ENCODE results near the gene APH1B.
"Not testable (repeated sequence)": the region's sequence is repeated elsewhere in the genome, so short reads cannot be mapped to it uniquely, and the experiment has no call there.

Gene APH1B

GRCh38 chr15:63340353-63340752, 62.9 kb downstream of the APH1B start:
- Histone ChIP-seq H3K9ac (ENCODE audit: low read length) (no peak overlapping the region), H3K27me3 (ENCODE audit: control insufficient read depth, insufficient read depth, low read length) (no peaks in the 10 kb centered on the region), H3K27ac (ENCODE audit: low read depth, low read length) (no peak overlapping the region), H3K4me3 (ENCODE audit: low read length) (no peak overlapping the region), H3K4me1 (ENCODE audit: control insufficient read depth, insufficient read depth, low read length) (no peaks in the 10 kb centered on the region), H3K36me3 (ENCODE audit: control insufficient read depth, insufficient read depth, low read length) (peaks cover 4% of the 10 kb centered on the region)

DNA sequence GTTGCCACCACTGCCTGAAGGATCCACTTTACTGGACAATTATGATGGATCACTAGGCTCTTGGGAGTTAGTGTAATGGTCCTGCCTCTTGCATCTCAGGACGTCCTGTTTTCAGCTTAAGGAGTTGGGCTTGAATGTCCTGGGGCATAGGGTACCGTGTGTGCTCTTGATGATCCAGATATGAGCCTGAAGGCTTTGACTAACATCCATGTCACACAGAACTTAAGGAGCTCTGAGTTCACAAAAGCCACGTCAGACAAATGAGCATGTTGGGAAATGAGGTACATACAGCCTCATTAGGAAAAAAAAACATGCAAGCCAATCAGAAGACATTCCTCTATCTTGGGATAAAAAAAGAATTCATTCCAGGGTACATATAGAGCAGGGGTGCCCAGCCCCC, 63.5 kb downstream of the APH1B start:
- Histone ChIP-seq H3K36me3 (ENCODE audit: control insufficient read depth, insufficient read depth, low read length) (peaks cover 4% of the 10 kb centered on the region), H3K4me3 (ENCODE audit: low read length) (no peak overlapping the region), H3K27me3 (ENCODE audit: control insufficient read depth, insufficient read depth, low read length) (no peaks in the 10 kb centered on the region), H3K4me1 (ENCODE audit: control insufficient read depth, insufficient read depth, low read length) (no peaks in the 10 kb centered on the region), H3K9ac (ENCODE audit: low read length) (no peak overlapping the region), H3K27ac (ENCODE audit: low read depth, low read length) (no peak overlapping the region)

- Histone ChIP-seq H3K4me3 (ENCODE audit: low read length) (no peak overlapping the region), H3K27ac (ENCODE audit: low read depth, low read length) (no peak overlapping the region), H3K9ac (ENCODE audit: low read length) (no peak overlapping the region), H3K36me3 (ENCODE audit: control insufficient read depth, insufficient read depth, low read length) (peaks cover 4% of the 10 kb centered on the region), H3K27me3 (ENCODE audit: control insufficient read depth, insufficient read depth, low read length) (no peaks in the 10 kb centered on the region), H3K4me1 (ENCODE audit: control insufficient read depth, insufficient read depth, low read length) (no peaks in the 10 kb centered on the region)
Observed at GRCh38 chr15:63341898-63342297, 64.5 kb downstream of the APH1B start.

DNA sequence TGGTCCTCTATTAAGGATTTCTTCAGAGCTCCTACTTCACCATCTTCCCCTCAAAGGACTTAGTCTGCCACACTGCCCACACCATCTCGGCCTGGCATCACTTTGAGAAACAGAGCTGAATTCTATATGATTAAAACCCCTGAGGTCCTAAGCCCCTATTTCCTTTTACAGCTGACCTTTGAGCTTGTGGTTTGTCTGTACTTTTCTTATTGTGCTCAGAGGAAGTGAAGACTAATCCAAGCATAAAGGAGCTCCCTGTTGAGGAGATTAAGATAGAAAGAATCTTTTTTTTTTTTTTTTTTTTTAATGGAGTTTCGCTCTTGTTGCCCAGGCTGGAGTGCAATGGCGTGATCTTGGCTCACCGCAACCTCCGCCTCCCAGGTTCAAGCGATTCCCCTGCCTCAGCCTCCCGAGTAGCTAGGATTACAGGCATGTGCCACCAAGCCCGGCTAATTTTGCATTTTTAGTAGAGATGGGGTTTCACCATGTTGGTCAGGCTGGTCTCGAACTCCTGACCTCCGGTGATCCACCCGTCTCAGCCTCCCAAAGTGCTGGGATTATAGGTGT, 65.7 kb downstream of the APH1B start:
- H3K36me3 ChIP-seq (ENCODE audit: control insufficient read depth, insufficient read depth, low read length); H3K4me3 ChIP-seq (ENCODE audit: low read length); H3K4me1 ChIP-seq (ENCODE audit: control insufficient read depth, insufficient read depth, low read length); H3K27ac ChIP-seq (ENCODE audit: low read depth, low read length); H3K27me3 ChIP-seq (ENCODE audit: control insufficient read depth, insufficient read depth, low read length); H3K9ac ChIP-seq (ENCODE audit: low read length): not testable (repeated sequence)

GRCh38 chr15:63344731-63345390, 67.5 kb downstream of the APH1B start:
- H3K4me3 ChIP-seq (ENCODE audit: low read length), result no peak overlapping the region
- no peaks in the 10 kb centered on the region for H3K27me3 ChIP-seq (ENCODE audit: control insufficient read depth, insufficient read depth, low read length)
- H3K4me1 ChIP-seq (ENCODE audit: control insufficient read depth, insufficient read depth, low read length), result no peaks in the 10 kb centered on the region
- H3K27ac ChIP-seq (ENCODE audit: low read depth, low read length), result no peak overlapping the region
- H3K36me3 ChIP-seq (ENCODE audit: control insufficient read depth, insufficient read depth, low read length), result peaks cover 4% of the 10 kb centered on the region
- H3K9ac ChIP-seq (ENCODE audit: low read length), result no peak overlapping the region

GRCh38 chr15:63345391-63345752, 68.0 kb downstream of the APH1B start:
- no peak overlapping the region for H3K27ac ChIP-seq (ENCODE audit: low read depth, low read length)
- H3K36me3 ChIP-seq (ENCODE audit: control insufficient read depth, insufficient read depth, low read length), result peaks cover 1% of the 10 kb centered on the region
- H3K27me3 ChIP-seq (ENCODE audit: control insufficient read depth, insufficient read depth, low read length), result no peaks in the 10 kb centered on the region
- H3K4me1 ChIP-seq (ENCODE audit: control insufficient read depth, insufficient read depth, low read length), result no peaks in the 10 kb centered on the region
- no peak overlapping the region for H3K4me3 ChIP-seq (ENCODE audit: low read length)
- H3K9ac ChIP-seq (ENCODE audit: low read length), result no peak overlapping the region

- Histone ChIP-seq H3K9ac (ENCODE audit: low read length) (no peak overlapping the region), H3K27me3 (ENCODE audit: control insufficient read depth, insufficient read depth, low read length) (no peaks in the 10 kb centered on the region), H3K4me3 (ENCODE audit: low read length) (no peak overlapping the region), H3K27ac (ENCODE audit: low read depth, low read length) (no peak overlapping the region), H3K4me1 (ENCODE audit: control insufficient read depth, insufficient read depth, low read length) (no peaks in the 10 kb centered on the region), H3K36me3 (ENCODE audit: control insufficient read depth, insufficient read depth, low read length) (no peaks in the 10 kb centered on the region)
Observed at GRCh38 chr15:63347074-63347857, 69.9 kb downstream of the APH1B start.

GRCh38 chr15:63348392-63348791, 71.0 kb downstream of the APH1B start:
- Histone ChIP-seq H3K4me3 (ENCODE audit: low read length) (no peak overlapping the region), H3K27ac (ENCODE audit: low read depth, low read length) (no peak overlapping the region), H3K27me3 (ENCODE audit: control insufficient read depth, insufficient read depth, low read length) (no peaks in the 10 kb centered on the region), H3K9ac (ENCODE audit: low read length) (no peak overlapping the region), H3K36me3 (ENCODE audit: control insufficient read depth, insufficient read depth, low read length) (no peaks in the 10 kb centered on the region), H3K4me1 (ENCODE audit: control insufficient read depth, insufficient read depth, low read length) (no peaks in the 10 kb centered on the region)

- H3K9ac ChIP-seq (ENCODE audit: low read length), result no peak overlapping the region
- no peak overlapping the region for H3K27ac ChIP-seq (ENCODE audit: low read depth, low read length)
- no peaks in the 10 kb centered on the region for H3K4me1 ChIP-seq (ENCODE audit: control insufficient read depth, insufficient read depth, low read length)
- H3K27me3 ChIP-seq (ENCODE audit: control insufficient read depth, insufficient read depth, low read length), result no peaks in the 10 kb centered on the region
- H3K36me3 ChIP-seq (ENCODE audit: control insufficient read depth, insufficient read depth, low read length), result no peaks in the 10 kb centered on the region
- H3K4me3 ChIP-seq (ENCODE audit: low read length), result no peak overlapping the region
Observed at GRCh38 chr15:63349156-63349555, 71.8 kb downstream of the APH1B start.

GRCh38 chr15:63349621-63350020, 72.2 kb downstream of the APH1B start:
- Histone ChIP-seq H3K36me3 (ENCODE audit: control insufficient read depth, insufficient read depth, low read length) (no peaks in the 10 kb centered on the region), H3K4me3 (ENCODE audit: low read length) (no peak overlapping the region), H3K4me1 (ENCODE audit: control insufficient read depth, insufficient read depth, low read length) (no peaks in the 10 kb centered on the region), H3K27ac (ENCODE audit: low read depth, low read length) (no peak overlapping the region), H3K9ac (ENCODE audit: low read length) (no peak overlapping the region), H3K27me3 (ENCODE audit: control insufficient read depth, insufficient read depth, low read length) (no peaks in the 10 kb centered on the region)

DNA sequence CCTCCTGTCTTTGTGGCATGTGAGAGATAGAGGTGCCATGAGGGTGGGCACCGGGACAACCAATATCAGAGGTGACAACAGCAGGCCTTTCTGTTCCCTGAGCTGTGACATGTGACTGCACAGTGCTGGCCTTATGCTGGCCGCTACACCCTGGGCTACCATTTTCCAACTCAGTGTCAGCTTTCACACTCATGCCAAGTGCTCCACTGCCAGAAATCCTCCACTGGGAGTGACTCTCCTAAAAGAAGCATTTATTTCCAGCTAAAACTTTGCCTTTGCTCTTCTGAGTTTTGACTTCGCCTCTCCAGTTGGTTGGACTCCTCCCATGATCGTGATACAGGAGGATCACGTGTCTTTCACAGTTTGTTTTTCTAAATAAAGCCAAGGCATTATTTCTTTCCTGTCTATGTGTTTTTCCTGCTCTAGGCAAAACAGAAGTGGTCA, 72.8 kb downstream of the APH1B start:
- H3K27ac ChIP-seq (ENCODE audit: low read depth, low read length), result no peak overlapping the region
- no peaks in the 10 kb centered on the region for H3K4me1 ChIP-seq (ENCODE audit: control insufficient read depth, insufficient read depth, low read length)
- no peaks in the 10 kb centered on the region for H3K36me3 ChIP-seq (ENCODE audit: control insufficient read depth, insufficient read depth, low read length)
- H3K27me3 ChIP-seq (ENCODE audit: control insufficient read depth, insufficient read depth, low read length), result no peaks in the 10 kb centered on the region
- no peak overlapping the region for H3K4me3 ChIP-seq (ENCODE audit: low read length)
- H3K9ac ChIP-seq (ENCODE audit: low read length), result no peak overlapping the region

DNA sequence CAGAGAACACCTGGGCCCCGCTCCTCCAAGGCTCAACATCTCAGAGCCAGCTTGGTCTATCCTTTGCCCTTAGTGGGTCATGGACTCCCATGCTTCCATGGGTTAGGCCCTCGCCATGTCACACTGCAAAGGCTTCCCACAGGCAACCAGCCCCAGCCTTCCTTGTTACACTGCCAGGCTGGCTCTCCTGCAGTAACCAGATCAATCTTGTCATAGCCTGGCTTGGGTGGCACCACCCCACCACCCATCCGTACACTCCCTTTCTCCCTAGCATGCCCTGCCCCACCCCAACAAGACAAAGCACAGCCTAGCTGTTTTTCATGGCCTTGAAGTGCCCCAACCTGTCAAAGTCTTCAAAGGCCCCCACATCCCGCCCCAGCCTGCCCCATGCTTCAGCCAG, 73.8 kb downstream of the APH1B start:
- Histone ChIP-seq H3K4me3 (ENCODE audit: low read length) (no peak overlapping the region), H3K27ac (ENCODE audit: low read depth, low read length) (no peak overlapping the region), H3K4me1 (ENCODE audit: control insufficient read depth, insufficient read depth, low read length) (no peaks in the 10 kb centered on the region), H3K27me3 (ENCODE audit: control insufficient read depth, insufficient read depth, low read length) (no peaks in the 10 kb centered on the region), H3K9ac (ENCODE audit: low read length) (no peak overlapping the region), H3K36me3 (ENCODE audit: control insufficient read depth, insufficient read depth, low read length) (no peaks in the 10 kb centered on the region)

DNA sequence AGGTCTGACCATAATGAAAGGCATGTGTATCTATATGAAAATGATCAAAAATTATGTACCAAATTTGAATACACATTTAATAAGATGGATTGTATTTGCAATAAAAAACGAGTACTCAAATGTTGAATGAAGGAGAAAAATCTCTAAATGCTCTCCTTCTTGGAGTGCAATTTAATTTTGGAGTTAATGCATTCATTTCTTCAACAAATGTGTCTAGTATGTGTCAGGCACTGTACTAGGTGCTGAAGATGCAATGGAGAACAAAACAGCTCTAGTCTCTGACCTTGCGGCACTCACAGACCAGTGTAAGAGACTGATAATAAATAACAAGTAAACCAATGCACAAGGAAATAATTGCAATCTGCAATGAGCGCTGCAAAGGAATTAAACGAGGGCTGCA, 75.4 kb downstream of the APH1B start:
- H3K27ac ChIP-seq (ENCODE audit: low read depth, low read length), result no peak overlapping the region
- no peaks in the 10 kb centered on the region for H3K27me3 ChIP-seq (ENCODE audit: control insufficient read depth, insufficient read depth, low read length)
- H3K36me3 ChIP-seq (ENCODE audit: control insufficient read depth, insufficient read depth, low read length), result no peaks in the 10 kb centered on the region
- H3K4me1 ChIP-seq (ENCODE audit: control insufficient read depth, insufficient read depth, low read length), result no peaks in the 10 kb centered on the region
- H3K9ac ChIP-seq (ENCODE audit: low read length), result no peak overlapping the region
- H3K4me3 ChIP-seq (ENCODE audit: low read length), result no peak overlapping the region

Data from rectal smooth muscle tissue (tissue), 1 donor.